A673 (cell line): Measurements from ENCODE around the gene SERPINA5. TPM values are rescaled to one million over a fixed set of nuclear protein-coding genes. Genes with fewer than 3 reads are reported as not detected.

Experiments
- BruUV-seq: library from RNA; stranded (reverse); fragments of 400-500 nt; replicated peaks from 2 replicates; lab custom pipeline; 2021; lab: Mats Ljungman, UMichigan
- CTCF ChIA-PET: fragments of 300-600 bp; sonication (Branson Sonifier 250); formaldehyde crosslinking; loops from one replicate; lab custom pipeline; 2022; ENCODE audit warnings: antibody characterized with exemption; lab: Charles Lee
- POLR2A ChIA-PET: fragments of 300-600 bp; sonication (Branson Sonifier 250); formaldehyde crosslinking; loops from one replicate; lab custom pipeline; 2022; ENCODE audit warnings: antibody characterized with exemption; ENCODE audit not compliant: low non-redundant PET; lab: Charles Lee
- DNase-seq: peaks from one replicate; pipeline ENCODE4 v3.0.0-alpha.2; 2015; ENCODE audit warnings: low spot score
- H3K27ac ChIP-seq: fragments of 200-600 bp; sonication (generic); 2 replicates; pipeline ENCODE4 v1.5.1; 2016; ENCODE audit warnings: mixed run types, low read depth, mild to moderate bottlenecking, mixed read lengths, antibody characterized with exemption, low read length; ENCODE audit not compliant: poor library complexity, severe bottlenecking
- H3K27me3 ChIP-seq: fragments of 200-600 bp; sonication (generic); replicated peaks from 2 replicates; pipeline ENCODE4 v1.6.1; 2017; ENCODE audit warnings: mixed run types, low read depth, mild to moderate bottlenecking, mixed read lengths, antibody characterized with exemption, low read length; ENCODE audit not compliant: insufficient read depth, poor library complexity
- H3K36me3 ChIP-seq: fragments of 200-600 bp; sonication (generic); 2 replicates; pipeline ENCODE4 v1.6.1; 2016; ENCODE audit warnings: mixed run types, mild to moderate bottlenecking, mixed read lengths, antibody characterized with exemption, low read length; ENCODE audit not compliant: insufficient read depth, poor library complexity, severe bottlenecking
- H3K4me1 ChIP-seq: fragments of 200-600 bp; sonication (generic); 2 replicates; pipeline ENCODE4 v1.6.1; 2017; ENCODE audit warnings: mixed run types, mild to moderate bottlenecking, mixed read lengths, antibody characterized with exemption, low read length; ENCODE audit not compliant: insufficient read depth, poor library complexity, severe bottlenecking
- H3K4me3 ChIP-seq: fragments of 200-600 bp; sonication (generic); 2 replicates; pipeline ENCODE4 v1.5.1; 2016; ENCODE audit warnings: low read depth, mixed run types, mild to moderate bottlenecking, mixed read lengths, low read length; ENCODE audit not compliant: poor library complexity, severe bottlenecking
- H3K9me3 ChIP-seq: fragments of 200-600 bp; sonication (generic); 2 replicates; pipeline ENCODE4 v1.6.1; 2016; ENCODE audit warnings: mixed run types, low read depth, mild to moderate bottlenecking, mixed read lengths, antibody characterized with exemption, low read length; ENCODE audit not compliant: poor library complexity, severe bottlenecking
- EZH2 ChIP-seq: fragments of 200-600 bp; sonication (generic); IDR thresholded peaks from 2 replicates; pipeline ENCODE4 v1.6.1; 2017; ENCODE audit warnings: borderline replicate concordance, low read depth, mild to moderate bottlenecking, mixed read lengths, antibody characterized with exemption, low read length; ENCODE audit not compliant: poor library complexity, severe bottlenecking
- intact Hi-C: fragments of 100-400 bp; cut with micrococcal nuclease; formaldehyde crosslinking; loops from one replicate; pipeline ENCODE4 v1.10.0; 2022; ENCODE audit not compliant: unreplicated experiment
- total RNA-seq: library from RNA; stranded (reverse); gene quantifications from 2 replicates; pipeline ENCODE4 v1.2.3, GENCODE V29; 2021
- TF ChIP-seq, protein P1 (sequence below): fragments of 300-800, 200-600 bp; sonication (generic); conservative IDR thresholded peaks from 2 replicates; pipeline ENCODE4 v1.5.1; 2017; ENCODE audit warnings: low read depth, mild to moderate bottlenecking, antibody characterized with exemption, low read length, moderate library complexity, mixed read lengths

The SERPINA5 gene
- total RNA-seq, 1 experiment from 2014 or later = not detected

DNA sequence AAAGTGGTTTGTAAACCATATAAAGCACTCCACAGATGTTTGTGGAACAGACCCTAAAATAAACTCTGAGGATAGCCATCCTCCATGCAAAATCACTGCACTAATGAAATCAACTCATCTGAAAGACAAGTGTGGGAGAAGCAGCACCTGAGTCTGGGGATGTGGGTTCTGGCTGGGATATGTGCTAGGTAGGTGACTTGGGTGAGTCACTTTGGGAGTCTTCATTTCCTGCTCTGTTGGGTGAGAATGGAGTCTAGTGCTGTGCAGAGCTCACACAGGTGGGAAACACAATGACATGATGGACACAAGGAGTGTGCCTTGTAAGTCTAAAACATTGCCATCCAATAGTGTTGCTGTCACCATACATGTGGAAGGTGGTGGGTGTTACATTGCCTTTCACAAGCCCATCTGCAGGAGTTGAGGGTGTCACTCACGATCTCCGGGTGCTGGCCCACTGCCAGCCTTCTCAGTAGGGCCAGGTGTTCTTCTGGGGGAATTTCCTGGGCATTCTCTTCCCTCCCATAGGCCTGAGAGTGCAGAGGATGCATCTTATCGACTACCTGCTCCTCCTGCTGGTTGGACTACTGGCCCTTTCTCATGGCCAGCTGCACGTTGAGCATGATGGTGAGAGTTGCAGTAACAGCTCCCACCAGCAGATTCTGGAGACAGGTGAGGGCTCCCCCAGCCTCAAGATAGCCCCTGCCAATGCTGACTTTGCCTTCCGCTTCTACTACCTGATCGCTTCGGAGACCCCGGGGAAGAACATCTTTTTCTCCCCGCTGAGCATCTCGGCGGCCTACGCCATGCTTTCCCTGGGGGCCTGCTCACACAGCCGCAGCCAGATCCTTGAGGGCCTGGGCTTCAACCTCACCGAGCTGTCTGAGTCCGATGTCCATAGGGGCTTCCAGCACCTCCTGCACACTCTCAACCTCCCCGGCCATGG lies 18.0 kb upstream of the SERPINA5 start:
- POLR2A ChIA-PET = no interaction called here
- no peaks in the 10 kb centered on the region for H3K27me3 ChIP-seq
- DNase-seq = no peak
- no peak overlapping the region for H3K4me3 ChIP-seq
- intact Hi-C loops = no loop called here
- BruUV-seq = no TSS peak
- H3K27ac ChIP-seq = no peak overlapping the region
- no peaks in the 10 kb centered on the region for H3K9me3 ChIP-seq
- no peaks in the 10 kb centered on the region for H3K4me1 ChIP-seq
- TF ChIP-seq, protein P1, sequence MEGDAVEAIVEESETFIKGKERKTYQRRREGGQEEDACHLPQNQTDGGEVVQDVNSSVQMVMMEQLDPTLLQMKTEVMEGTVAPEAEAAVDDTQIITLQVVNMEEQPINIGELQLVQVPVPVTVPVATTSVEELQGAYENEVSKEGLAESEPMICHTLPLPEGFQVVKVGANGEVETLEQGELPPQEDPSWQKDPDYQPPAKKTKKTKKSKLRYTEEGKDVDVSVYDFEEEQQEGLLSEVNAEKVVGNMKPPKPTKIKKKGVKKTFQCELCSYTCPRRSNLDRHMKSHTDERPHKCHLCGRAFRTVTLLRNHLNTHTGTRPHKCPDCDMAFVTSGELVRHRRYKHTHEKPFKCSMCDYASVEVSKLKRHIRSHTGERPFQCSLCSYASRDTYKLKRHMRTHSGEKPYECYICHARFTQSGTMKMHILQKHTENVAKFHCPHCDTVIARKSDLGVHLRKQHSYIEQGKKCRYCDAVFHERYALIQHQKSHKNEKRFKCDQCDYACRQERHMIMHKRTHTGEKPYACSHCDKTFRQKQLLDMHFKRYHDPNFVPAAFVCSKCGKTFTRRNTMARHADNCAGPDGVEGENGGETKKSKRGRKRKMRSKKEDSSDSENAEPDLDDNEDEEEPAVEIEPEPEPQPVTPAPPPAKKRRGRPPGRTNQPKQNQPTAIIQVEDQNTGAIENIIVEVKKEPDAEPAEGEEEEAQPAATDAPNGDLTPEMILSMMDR = no peak
- no peak for TF ChIP-seq EZH2
- H3K36me3 ChIP-seq = no peaks in the 10 kb centered on the region
- CTCF ChIA-PET = no interaction called here

DNA sequence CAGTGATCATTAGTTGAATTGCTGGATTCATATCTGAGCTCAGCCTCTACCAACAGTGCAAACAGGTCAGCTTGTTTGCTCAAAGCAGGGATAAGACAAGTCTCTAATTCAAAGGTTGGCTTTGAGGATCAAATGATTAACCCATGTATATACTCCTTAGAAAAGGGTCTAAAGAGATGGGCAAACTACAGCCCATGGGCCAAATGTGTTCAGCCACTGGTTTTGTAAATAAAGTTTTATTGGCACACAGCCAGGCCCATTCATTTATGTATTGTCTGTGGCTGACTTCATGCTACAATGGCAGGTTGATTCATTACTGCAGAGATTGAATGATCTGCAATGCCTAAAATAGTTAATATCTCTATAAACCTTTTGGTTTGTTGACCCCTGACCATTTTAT lies 16.8 kb upstream of the SERPINA5 start:
- TF ChIP-seq, protein P1 = no peak
- TF ChIP-seq EZH2 = no peak
- Histone ChIP-seq H3K27ac (no peak overlapping the region), H3K4me1 (no peaks in the 10 kb centered on the region), H3K4me3 (no peak overlapping the region), H3K36me3 (no peaks in the 10 kb centered on the region), H3K9me3 (no peaks in the 10 kb centered on the region), H3K27me3 (no peaks in the 10 kb centered on the region)
- DNase-seq = no peak
- CTCF ChIA-PET = no interaction called here
- POLR2A ChIA-PET = no interaction called here
- BruUV-seq = no TSS peak
- intact Hi-C loops = no loop called here

DNA sequence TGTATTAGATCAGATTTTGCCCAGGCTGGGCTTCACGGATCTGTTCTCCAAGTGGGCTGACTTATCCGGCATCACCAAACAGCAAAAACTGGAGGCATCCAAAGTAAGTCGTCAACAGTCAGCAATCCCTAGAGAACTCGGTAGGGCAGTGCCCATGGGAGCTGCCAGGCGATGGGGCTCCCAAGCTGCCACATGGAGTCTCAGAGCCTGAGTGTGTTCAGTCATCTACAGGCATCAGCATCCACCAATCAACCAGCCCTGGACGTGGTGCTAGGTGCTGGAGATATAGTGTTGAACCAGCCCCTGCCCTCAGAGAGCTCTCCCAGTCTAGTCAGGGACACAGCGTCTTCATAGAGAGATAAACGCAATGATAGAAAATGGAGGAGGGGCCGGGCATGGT lies 13.0 kb upstream of the SERPINA5 start:
- intact Hi-C loops = no loop called here
- no peaks in the 10 kb centered on the region for H3K27me3 ChIP-seq
- no peaks in the 10 kb centered on the region for H3K9me3 ChIP-seq
- no peaks in the 10 kb centered on the region for H3K36me3 ChIP-seq
- H3K4me1 ChIP-seq = no peaks in the 10 kb centered on the region
- CTCF ChIA-PET = no interaction called here
- BruUV-seq = no TSS peak
- DNase-seq = no peak
- TF ChIP-seq EZH2 = no peak
- TF ChIP-seq, protein P1 = no peak
- POLR2A ChIA-PET = no interaction called here
- H3K4me3 ChIP-seq = no peak overlapping the region
- no peak overlapping the region for H3K27ac ChIP-seq
